Activated T-helper 17 cell treated with anti-CD3 and anti-CD28 coated beads, Interleukin-2, amount 50 U/mL, for 72 hours (primary cell): ENCODE measurements around the gene ENDOV. TPM values are rescaled to one million over a fixed set of nuclear protein-coding genes. Genes with fewer than 3 reads are reported as not detected.

Experiments used
- ATAC-seq: fragments of 150-1000 bp; cut with Tn5 transposase; replicated peaks from 2 replicates; pipeline ENCODE4 v1.10.0; 2021; ENCODE audit warnings: mild to moderate bottlenecking, moderate library complexity
- H3K27ac Mint-ChIP-seq: one replicate; pipeline ENCODE4 v1.8.0; 2022; ENCODE audit warnings: mixed read lengths
- H3K27me3 Mint-ChIP-seq: one replicate; pipeline ENCODE4 v1.8.0; 2022; ENCODE audit warnings: mixed read lengths
- H3K36me3 Mint-ChIP-seq: one replicate; pipeline ENCODE4 v1.8.0; 2022; ENCODE audit warnings: low read depth, mild to moderate bottlenecking, mixed read lengths
- H3K4me1 Mint-ChIP-seq: one replicate; pipeline ENCODE4 v1.8.0; 2022; ENCODE audit warnings: mixed read lengths
- H3K4me3 Mint-ChIP-seq: one replicate; pipeline ENCODE4 v1.8.0; 2022; ENCODE audit warnings: mild to moderate bottlenecking, mixed read lengths
- H3K9me3 Mint-ChIP-seq: one replicate; pipeline ENCODE4 v1.8.0; 2022; ENCODE audit warnings: mixed read lengths
- total RNA-seq, 2 donors: library from RNA; stranded (reverse); gene quantifications; one replicate each; pipeline ENCODE4 v1.2.3, GENCODE V29; 2022

ENDOV gene
- total RNA-seq, 2 donors from 2014 or later, result 9.7 to 20.1 TPM

DNA sequence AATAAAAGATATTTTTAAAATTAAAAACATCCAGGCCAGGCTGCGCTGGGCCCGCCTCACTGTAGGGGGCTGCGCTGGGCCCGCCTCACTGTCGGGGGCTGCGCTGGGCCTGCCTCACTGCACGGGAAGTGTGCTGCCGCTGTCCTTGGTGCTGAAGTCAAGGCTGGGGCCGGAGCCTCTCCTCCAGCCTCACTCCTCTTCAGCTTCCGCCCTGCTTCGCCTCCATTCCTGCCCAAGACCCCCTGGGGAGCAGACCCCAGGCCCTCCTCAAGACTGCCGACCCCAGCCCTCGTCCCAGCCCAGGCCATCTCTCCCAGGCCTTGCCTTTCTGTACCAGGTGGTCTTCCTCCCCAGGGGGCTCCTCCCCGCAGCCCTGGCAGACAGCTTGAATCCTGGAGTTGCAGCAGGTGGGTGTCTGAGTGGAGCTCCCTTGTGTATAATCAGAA lies 26.2 kb downstream of the ENDOV start:
- Mint-ChIP-seq H3K27me3 (peaks cover 7% of the 10 kb centered on the region), H3K9me3 (no peaks in the 10 kb centered on the region), H3K36me3 (no peaks in the 10 kb centered on the region), H3K4me3 (no peak overlapping the region), H3K27ac (no peak overlapping the region), H3K4me1 (no peaks in the 10 kb centered on the region)
- no peak for ATAC-seq

GRCh38 chr17:80441598-80442322 lies 26.8 kb downstream of the ENDOV start:
- no peak for ATAC-seq
- no peak overlapping the region for H3K4me3 Mint-ChIP-seq
- H3K9me3 Mint-ChIP-seq, result no peaks in the 10 kb centered on the region
- no peaks in the 10 kb centered on the region for H3K4me1 Mint-ChIP-seq
- peaks cover 7% of the 10 kb centered on the region for H3K27me3 Mint-ChIP-seq
- no peak overlapping the region for H3K27ac Mint-ChIP-seq
- no peaks in the 10 kb centered on the region for H3K36me3 Mint-ChIP-seq

DNA sequence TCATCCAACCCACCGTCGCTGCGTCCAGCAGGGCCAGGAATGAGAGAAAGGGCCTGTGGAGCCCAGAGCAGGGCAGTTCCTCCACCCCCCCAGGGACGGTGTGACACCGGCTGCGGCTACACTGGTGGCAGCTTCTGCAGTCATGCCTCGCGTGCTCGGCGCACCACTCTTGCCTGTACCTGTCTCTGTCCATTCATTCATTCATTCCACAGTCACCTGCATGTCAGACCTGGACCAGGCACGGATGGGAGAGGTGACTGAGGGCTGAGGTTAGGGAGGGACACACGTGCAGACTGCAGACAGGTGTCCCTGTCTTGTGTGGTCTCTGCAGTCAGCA lies 27.3 kb downstream of the ENDOV start:
- Mint-ChIP-seq H3K27ac (no peak overlapping the region), H3K4me1 (no peaks in the 10 kb centered on the region), H3K4me3 (no peak overlapping the region), H3K27me3 (peaks cover 7% of the 10 kb centered on the region), H3K36me3 (no peaks in the 10 kb centered on the region), H3K9me3 (no peaks in the 10 kb centered on the region)
- ATAC-seq, result no peak

DNA sequence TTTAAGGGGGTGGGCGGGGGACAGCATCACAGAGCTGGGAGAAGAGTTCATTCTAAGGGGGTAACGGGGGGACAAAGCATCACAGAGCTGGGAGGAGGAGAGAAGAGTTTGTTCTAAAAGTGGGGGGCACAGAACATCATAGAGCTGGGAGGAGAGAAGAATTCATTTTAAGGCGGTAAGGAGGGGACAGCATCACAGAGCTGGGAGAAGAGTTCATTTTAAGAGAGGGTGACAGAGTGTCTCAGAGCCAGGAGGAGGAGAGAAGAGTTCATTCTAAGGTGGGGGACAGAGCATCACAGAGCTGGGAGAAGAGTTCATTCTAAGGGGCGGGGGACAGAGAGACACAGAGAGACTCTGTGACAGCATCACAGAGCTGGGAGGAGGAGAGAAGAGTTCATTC lies 27.8 kb downstream of the ENDOV start:
- Mint-ChIP-seq H3K4me1 (no peaks in the 10 kb centered on the region), H3K27ac (no peak overlapping the region), H3K27me3 (peaks cover 7% of the 10 kb centered on the region), H3K36me3 (no peaks in the 10 kb centered on the region), H3K4me3 (no peak overlapping the region), H3K9me3 (no peaks in the 10 kb centered on the region)
- ATAC-seq, result no peak

GRCh38 chr17:80443498-80443897 lies 28.5 kb downstream of the ENDOV start:
- Mint-ChIP-seq H3K27me3 (peaks cover 7% of the 10 kb centered on the region), H3K4me1 (no peaks in the 10 kb centered on the region), H3K4me3 (no peak overlapping the region), H3K9me3 (no peaks in the 10 kb centered on the region), H3K27ac (no peak overlapping the region), H3K36me3 (no peaks in the 10 kb centered on the region)
- no peak for ATAC-seq

DNA sequence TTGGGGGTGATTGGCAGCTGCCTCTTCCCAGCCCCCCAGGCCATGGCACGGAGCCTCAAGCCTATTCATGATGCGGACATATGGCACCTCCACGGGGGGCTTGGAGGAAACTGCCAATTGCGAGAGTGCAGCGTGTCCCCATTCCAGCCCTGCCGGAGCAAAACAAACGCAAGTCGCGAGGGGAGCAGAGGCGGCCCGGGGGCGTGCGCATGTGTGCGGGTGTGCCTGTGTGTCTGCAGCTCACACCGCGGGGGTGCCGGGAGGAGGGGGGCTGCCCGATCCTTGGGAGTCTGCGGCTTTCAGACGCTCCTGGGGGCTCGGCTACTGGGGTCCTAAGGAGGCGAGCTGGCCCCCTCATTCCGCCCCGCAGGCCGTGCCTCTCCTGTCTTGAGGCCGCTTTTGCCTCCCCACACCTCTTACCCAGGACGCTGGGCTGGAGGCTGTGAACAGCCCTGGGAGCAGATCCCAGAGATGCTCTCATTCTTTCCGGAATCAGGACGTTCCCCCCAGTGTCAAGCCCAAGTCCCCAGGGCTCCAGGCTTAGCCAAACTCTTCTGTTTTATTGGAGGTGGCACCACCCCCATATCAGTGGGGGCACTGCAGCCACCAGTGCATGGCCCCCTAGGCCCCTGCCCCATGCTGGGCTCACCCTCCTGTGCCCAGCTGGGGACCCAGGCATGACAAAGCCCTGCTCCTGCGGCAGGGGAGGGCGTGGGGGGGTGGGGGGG lies 29.1 kb downstream of the ENDOV start:
- Mint-ChIP-seq H3K4me3 (no peak overlapping the region), H3K4me1 (no peaks in the 10 kb centered on the region), H3K9me3 (no peaks in the 10 kb centered on the region)

GRCh38 chr17:80444644-80444979 lies 29.6 kb downstream of the ENDOV start:
- Mint-ChIP-seq H3K9me3 (no peaks in the 10 kb centered on the region), H3K4me1 (no peaks in the 10 kb centered on the region), H3K4me3 (no peak overlapping the region), H3K27me3 (peaks cover 7% of the 10 kb centered on the region), H3K36me3 (no peaks in the 10 kb centered on the region), H3K27ac (no peak overlapping the region)
- no peak for ATAC-seq

More for the DNA sequence above, 29.1 kb downstream of the ENDOV start:
- Mint-ChIP-seq H3K27me3 (peaks cover 7% of the 10 kb centered on the region), H3K36me3 (no peaks in the 10 kb centered on the region), H3K27ac (no peak overlapping the region)
- ATAC-seq, result no peak

- H3K27ac Mint-ChIP-seq, result no peak overlapping the region
- H3K9me3 Mint-ChIP-seq, result no peaks in the 10 kb centered on the region
- H3K36me3 Mint-ChIP-seq, result no peaks in the 10 kb centered on the region
- H3K27me3 Mint-ChIP-seq, result peaks cover 7% of the 10 kb centered on the region
- no peak overlapping the region for H3K4me3 Mint-ChIP-seq
- no peak for ATAC-seq
- no peaks in the 10 kb centered on the region for H3K4me1 Mint-ChIP-seq
These were observed 30.2 kb downstream of the ENDOV start for GRCh38 chr17:80445007-80445725.

DNA sequence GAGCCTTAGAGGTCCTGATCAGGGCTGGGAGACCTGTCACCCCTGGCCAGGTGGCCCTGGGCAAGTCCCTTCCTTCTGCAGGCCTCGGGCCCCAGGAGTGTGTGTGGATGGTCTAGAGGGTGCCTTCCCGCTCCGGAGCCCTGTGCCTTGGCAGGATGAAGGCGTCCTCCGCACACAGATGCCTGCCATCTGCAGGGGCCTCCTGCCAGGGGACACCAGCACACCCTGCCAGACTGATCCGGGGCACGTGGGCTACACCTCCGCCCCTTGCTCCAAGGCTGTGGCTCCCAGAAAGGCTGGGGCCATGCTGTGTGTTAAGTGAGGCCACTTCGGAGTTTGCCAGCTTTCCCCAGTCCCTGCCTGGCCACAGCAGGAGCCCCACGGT lies 30.8 kb downstream of the ENDOV start:
- Mint-ChIP-seq H3K4me1 (no peaks in the 10 kb centered on the region), H3K4me3 (no peak overlapping the region), H3K9me3 (no peaks in the 10 kb centered on the region), H3K27me3 (peaks cover 7% of the 10 kb centered on the region), H3K36me3 (no peaks in the 10 kb centered on the region), H3K27ac (no peak overlapping the region)
- ATAC-seq, result no peak

DNA sequence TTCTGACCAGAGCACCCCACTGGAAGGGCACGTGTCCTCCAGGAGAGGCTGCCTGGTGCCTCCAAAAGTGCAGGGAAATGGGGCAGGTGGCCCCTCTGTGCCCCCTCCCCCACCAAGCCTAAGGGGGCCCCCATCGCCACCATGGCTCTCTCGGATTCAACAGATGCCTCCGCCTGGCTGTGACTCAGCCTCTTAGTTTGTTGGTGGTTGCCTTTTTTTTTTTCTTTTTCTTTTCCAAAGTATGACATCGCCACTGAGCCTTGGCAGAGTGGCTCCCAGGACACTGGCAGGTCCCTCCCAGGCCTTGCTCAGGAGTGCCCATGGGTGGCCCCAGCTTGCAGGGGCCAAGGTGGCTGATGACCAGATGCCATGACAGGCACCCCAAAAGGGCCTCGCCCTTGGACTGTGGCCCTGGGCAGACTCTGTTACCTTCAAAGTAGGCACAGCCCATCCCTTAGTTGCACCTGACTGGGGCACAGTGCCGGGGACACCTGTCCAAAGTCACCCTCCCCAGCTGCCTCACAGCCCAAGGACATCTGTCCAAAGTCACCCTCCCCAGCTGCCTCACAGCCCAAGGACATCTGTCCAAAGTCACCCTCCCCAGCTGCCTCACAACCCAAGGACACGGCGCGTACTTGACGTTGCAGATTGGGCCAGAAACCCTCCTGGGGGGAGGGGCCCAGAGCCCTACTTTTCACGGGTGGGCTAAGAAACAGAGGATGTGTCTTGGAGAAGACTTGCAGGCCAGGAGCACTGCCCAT lies 31.9 kb downstream of the ENDOV start:
- Mint-ChIP-seq H3K9me3 (no peaks in the 10 kb centered on the region), H3K27ac (no peak overlapping the region), H3K4me1 (no peaks in the 10 kb centered on the region), H3K27me3 (peaks cover 7% of the 10 kb centered on the region), H3K36me3 (no peaks in the 10 kb centered on the region), H3K4me3 (no peak overlapping the region)
- no peak for ATAC-seq

- Mint-ChIP-seq H3K27ac (no peak overlapping the region), H3K9me3 (no peaks in the 10 kb centered on the region)
These were observed 32.8 kb downstream of the ENDOV start for GRCh38 chr17:80447790-80448189.

DNA sequence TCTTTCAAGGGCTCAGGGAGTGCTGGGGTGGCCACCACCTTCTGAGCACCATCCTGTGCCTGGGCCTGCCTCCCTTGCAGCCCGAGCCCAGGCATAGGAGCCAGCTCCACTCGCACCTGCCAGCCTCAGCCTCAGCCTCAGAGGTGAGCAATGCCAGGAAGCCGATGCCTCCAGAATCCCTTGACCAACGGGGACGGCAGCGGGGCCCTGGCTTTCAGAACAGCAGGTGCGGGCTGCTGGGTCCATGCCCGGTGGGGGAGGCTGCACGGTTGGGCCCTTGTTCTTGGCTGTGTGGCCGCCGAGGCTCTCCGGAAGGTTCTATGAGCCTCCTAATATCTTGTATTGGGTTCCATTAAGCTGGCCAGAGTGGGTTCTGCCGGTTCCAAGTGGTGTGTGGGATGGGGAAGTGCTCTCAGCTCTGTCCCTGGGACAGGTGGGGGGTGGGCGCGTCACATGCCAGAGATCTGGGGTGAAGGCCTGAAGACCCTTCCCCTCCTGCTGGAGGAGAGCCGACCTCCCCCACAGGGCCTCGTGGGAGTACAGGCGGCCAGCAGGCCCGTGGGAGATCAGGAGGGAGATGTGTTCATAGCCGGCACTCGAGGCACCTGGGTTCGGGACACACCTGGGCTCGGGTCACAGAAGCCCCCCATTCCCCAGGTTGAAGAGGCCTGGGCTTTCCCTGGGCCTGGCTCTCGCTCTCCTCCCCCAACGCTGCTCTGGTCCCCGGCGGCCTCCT lies 34.4 kb downstream of the ENDOV start:
- no peaks in the 10 kb centered on the region for H3K9me3 Mint-ChIP-seq
- H3K36me3 Mint-ChIP-seq, result no peaks in the 10 kb centered on the region
- peaks cover 5% of the 10 kb centered on the region for H3K4me1 Mint-ChIP-seq
- no peak overlapping the region for H3K27ac Mint-ChIP-seq
- H3K27me3 Mint-ChIP-seq, result no peaks in the 10 kb centered on the region
- ATAC-seq, result no peak
- H3K4me3 Mint-ChIP-seq, result no peak overlapping the region

More at GRCh38 chr17:80447790-80448189, 32.8 kb downstream of the ENDOV start:
- H3K4me3 Mint-ChIP-seq, result no peak overlapping the region
- ATAC-seq, result no peak
- H3K27me3 Mint-ChIP-seq, result peaks cover 2% of the 10 kb centered on the region
- H3K4me1 Mint-ChIP-seq, result no peaks in the 10 kb centered on the region
- H3K36me3 Mint-ChIP-seq, result no peaks in the 10 kb centered on the region

- Mint-ChIP-seq H3K9me3 (no peaks in the 10 kb centered on the region), H3K36me3 (no peaks in the 10 kb centered on the region), H3K4me3 (no peak overlapping the region), H3K27me3 (no peaks in the 10 kb centered on the region), H3K4me1 (peaks cover 5% of the 10 kb centered on the region), H3K27ac (no peak overlapping the region)
- ATAC-seq, result no peak
These were observed 35.1 kb downstream of the ENDOV start for GRCh38 chr17:80449930-80450576.
